Activated CD4-positive, alpha-beta T cell treated with anti-CD3 and anti-CD28 coated beads, Interleukin-2, Interleukin-4, amounts not matched to agents 100 ng/mL and 50 ng/mL, durations not matched to agents 16 hours and 8 hours (primary cell): Measurements from ENCODE around the gene APOC4.

ENCODE experiments used
- DNase-seq: peaks from one replicate; pipeline ENCODE4 v3.0.0-alpha.2; 2020; ENCODE audit warnings: low spot score

The APOC4 gene

GRCh38 chr19:44993926-44994537 lies 52.0 kb downstream of the APOC4 start:
- no peak for DNase-seq
